Activated naive CD8-positive, alpha-beta T cell treated with anti-CD3 and anti-CD28 coated beads for 36 hours (primary cell): ENCODE results near the gene HLA-E. TPM values are rescaled to one million over a fixed set of nuclear protein-coding genes. Genes with fewer than 3 reads are reported as not detected.

Source experiments
- DNase-seq: peaks from one replicate; pipeline ENCODE4 v3.0.0; 2021
- H3K27ac Mint-ChIP-seq: one replicate; pipeline ENCODE4 v1.8.0; 2022; ENCODE audit warnings: mild to moderate bottlenecking, moderate library complexity, mixed read lengths
- H3K27me3 Mint-ChIP-seq: one replicate; pipeline ENCODE4 v1.8.0; 2022; ENCODE audit warnings: mild to moderate bottlenecking, mixed read lengths
- H3K36me3 Mint-ChIP-seq: one replicate; pipeline ENCODE4 v1.8.0; 2021; ENCODE audit warnings: mild to moderate bottlenecking, mixed read lengths
- H3K4me1 Mint-ChIP-seq: one replicate; pipeline ENCODE4 v1.8.0; 2021; ENCODE audit warnings: mixed read lengths
- H3K4me3 Mint-ChIP-seq: one replicate; pipeline ENCODE4 v1.8.0; 2022; ENCODE audit warnings: mild to moderate bottlenecking, moderate library complexity, mixed read lengths
- H3K9me3 Mint-ChIP-seq: one replicate; pipeline ENCODE4 v1.8.0; 2022; ENCODE audit warnings: mixed read lengths
- total RNA-seq, 2 experiments: library from RNA; stranded (reverse); gene quantifications; one replicate each; pipeline ENCODE4 v1.2.3, GENCODE V29; 2021

Gene HLA-E
- total RNA-seq, 2 experiments from 2014 or later, result 481 to 482 TPM

GRCh38 chr6:30537931-30538330 is 48.6 kb downstream of the HLA-E start:
- H3K4me1 Mint-ChIP-seq, result peaks cover 21% of the 10 kb centered on the region
- H3K36me3 Mint-ChIP-seq, result no peaks in the 10 kb centered on the region
- H3K4me3 Mint-ChIP-seq, result no peak overlapping the region
- DNase-seq, result no peak
- no peaks in the 10 kb centered on the region for H3K9me3 Mint-ChIP-seq
- no peaks in the 10 kb centered on the region for H3K27me3 Mint-ChIP-seq
- H3K27ac Mint-ChIP-seq, result no peak overlapping the region

- Mint-ChIP-seq H3K4me1 (peaks cover 36% of the 10 kb centered on the region), H3K9me3 (no peaks in the 10 kb centered on the region), H3K36me3 (peaks cover 9% of the 10 kb centered on the region), H3K27ac (peak overlapping the region; percentile 62), H3K27me3 (no peaks in the 10 kb centered on the region), H3K4me3 (peak overlapping the region; percentile 71)
- peak; percentile 74 for DNase-seq
These were observed 52.5 kb downstream of the HLA-E start for GRCh38 chr6:30541515-30542403.

- Mint-ChIP-seq H3K36me3 (peaks cover 10% of the 10 kb centered on the region), H3K27ac (peak overlapping the region; percentile 62), H3K4me3 (peak overlapping the region; percentile 71), H3K4me1 (peaks cover 36% of the 10 kb centered on the region), H3K27me3 (no peaks in the 10 kb centered on the region), H3K9me3 (no peaks in the 10 kb centered on the region)
- DNase-seq, result no peak
These were observed 53.1 kb downstream of the HLA-E start for GRCh38 chr6:30542404-30542725.

GRCh38 chr6:30542915-30543314 is 53.6 kb downstream of the HLA-E start:
- Mint-ChIP-seq H3K36me3 (peaks cover 10% of the 10 kb centered on the region), H3K4me1 (peaks cover 33% of the 10 kb centered on the region), H3K27me3 (no peaks in the 10 kb centered on the region), H3K4me3 (no peak overlapping the region), H3K27ac (peak overlapping the region; percentile 62), H3K9me3 (no peaks in the 10 kb centered on the region)
- DNase-seq, result no peak

Other genes with a start within 250 kb of the HLA-E start
- gene TRIM39, start 162.6 kb upstream of the HLA-E start, total RNA-seq, result 10 to 100 TPM; 26.2 to 29.2 TPM
- 10 to 100 TPM; 42.2 to 46.5 TPM for gene RPP21, start 144.4 kb upstream of the HLA-E start, total RNA-seq
- 100 to 1,000 TPM; 123 to 126 TPM for gene GNL1, start 67.0 kb downstream of the HLA-E start, total RNA-seq
- 10 to 100 TPM; 32.7 to 34.4 TPM for gene PRR3, start 67.8 kb downstream of the HLA-E start, total RNA-seq
- gene ABCF1, start 81.9 kb downstream of the HLA-E start, total RNA-seq, result 100 to 1,000 TPM; 122 TPM
- gene PPP1R10, start 127.7 kb downstream of the HLA-E start, total RNA-seq, result 10 to 100 TPM; 80.5 to 84.6 TPM
- 100 to 1,000 TPM; 113 to 116 TPM for gene MRPS18B, start 128.3 kb downstream of the HLA-E start, total RNA-seq
- 1 to 10 TPM; 8.5 to 8.6 TPM for gene ATAT1, start 137.4 kb downstream of the HLA-E start, total RNA-seq
- gene C6orf136, start 157.6 kb downstream of the HLA-E start, total RNA-seq, result 10 to 100 TPM; 35.8 to 37.1 TPM
- gene DHX16, start 183.5 kb downstream of the HLA-E start, total RNA-seq, result 10 to 100 TPM; 40.4 to 42.1 TPM
- 100 to 1,000 TPM; 102 to 106 TPM for gene PPP1R18, start 197.1 kb downstream of the HLA-E start, total RNA-seq
- gene NRM, start 201.5 kb downstream of the HLA-E start, total RNA-seq, result 10 to 100 TPM; 19.7 to 20.2 TPM
- 10 to 100 TPM; 63.2 to 67.0 TPM for gene MDC1, start 227.8 kb downstream of the HLA-E start, total RNA-seq
- gene TUBB, start 230.8 kb downstream of the HLA-E start, total RNA-seq, result 1,000 to 10,000 TPM; 1,515 to 1,538 TPM